ENCODE data around the gene DCUN1D3.

The DCUN1D3 gene

DNA sequence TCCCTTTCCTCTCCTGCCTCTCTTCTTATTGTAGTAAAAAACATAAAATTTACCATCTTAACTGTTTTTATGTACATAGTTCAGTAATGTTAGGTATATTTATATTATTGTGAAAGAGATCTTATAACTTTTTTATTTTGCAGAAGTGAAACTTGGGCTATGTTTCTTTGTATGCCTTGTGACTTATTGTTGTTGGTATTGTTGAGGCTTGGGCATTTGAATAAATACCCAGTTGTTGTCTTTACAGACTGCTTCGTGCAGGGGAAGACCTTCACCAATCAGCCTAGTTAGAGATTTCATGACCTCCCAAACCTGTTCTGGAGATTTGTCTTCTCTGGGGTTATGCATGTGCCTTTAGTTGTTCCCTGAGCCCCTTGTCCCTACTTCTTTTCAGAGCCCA, 61.9 kb downstream of the DCUN1D3 start:
- no peak for DNase-seq (ENCODE audit: low read depth)
- TF ChIP-seq, protein P1, sequence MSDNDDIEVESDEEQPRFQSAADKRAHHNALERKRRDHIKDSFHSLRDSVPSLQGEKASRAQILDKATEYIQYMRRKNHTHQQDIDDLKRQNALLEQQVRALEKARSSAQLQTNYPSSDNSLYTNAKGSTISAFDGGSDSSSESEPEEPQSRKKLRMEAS (IDR thresholded peaks at IDR 0.05; ENCODE audit: low read depth, low read length) = no peak
- TF ChIP-seq MYC (IDR thresholded peaks at IDR 0.05; ENCODE audit: low read depth, low read length) (no peak), CTCF (IDR thresholded peaks at IDR 0.05; ENCODE audit: low read depth, low read length) (no peak), POLR2A (IDR thresholded peaks at IDR 0.05; ENCODE audit: extremely low read depth, insufficient read length) (no peak)

DNA sequence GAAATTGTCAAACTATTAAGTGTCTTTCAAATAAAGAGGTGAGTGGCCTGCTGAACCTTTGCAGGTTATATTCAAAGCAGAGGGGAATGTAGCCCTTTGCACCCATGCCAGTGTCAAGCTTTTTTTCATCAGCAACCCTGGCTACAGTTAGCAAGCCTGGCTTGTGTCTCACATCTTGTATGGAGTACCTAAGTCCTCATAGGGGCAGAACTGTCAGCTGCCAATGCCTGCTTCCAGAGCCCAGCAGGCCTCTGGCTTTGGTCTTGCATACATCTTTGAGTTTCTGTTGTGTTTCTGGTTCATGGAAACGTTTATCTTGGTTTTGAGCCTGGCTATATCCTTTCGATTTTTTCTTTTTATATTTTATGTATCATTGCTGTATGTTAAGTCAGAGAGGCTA, 67.1 kb downstream of the DCUN1D3 start:
- H3K4me3 ChIP-seq (ENCODE audit: low read depth, low read length) = no peak overlapping the region
- no peak for DNase-seq (ENCODE audit: low read depth)
- TF ChIP-seq, protein P1 (IDR thresholded peaks at IDR 0.05; ENCODE audit: low read depth, low read length) = no peak
- TF ChIP-seq MYC (IDR thresholded peaks at IDR 0.05; ENCODE audit: low read depth, low read length) (no peak), CTCF (IDR thresholded peaks at IDR 0.05; ENCODE audit: low read depth, low read length) (no peak), POLR2A (IDR thresholded peaks at IDR 0.05; ENCODE audit: extremely low read depth, insufficient read length) (no peak)

More for the DNA sequence above, 61.9 kb downstream of the DCUN1D3 start:
- no peak overlapping the region for H3K4me3 ChIP-seq (ENCODE audit: low read depth, low read length)

DNA sequence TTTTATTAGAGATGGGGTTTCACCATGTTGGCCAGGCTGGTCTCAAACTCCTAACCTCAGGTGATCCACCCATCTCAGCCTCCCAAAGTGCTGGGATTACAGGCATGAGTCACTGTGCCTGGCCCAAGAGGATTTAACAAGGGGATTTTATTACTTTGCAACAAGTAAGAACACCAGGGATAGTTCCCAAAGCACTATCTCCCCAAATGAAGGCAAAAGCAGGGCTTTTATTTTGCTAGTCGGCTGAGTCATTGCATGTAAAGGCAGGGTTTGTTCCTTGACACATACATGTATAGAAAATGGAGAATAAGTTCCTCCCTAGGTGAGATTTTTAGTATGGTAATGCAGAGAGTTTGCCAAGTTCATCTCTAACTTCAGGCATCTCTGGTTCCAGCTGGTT, 69.8 kb downstream of the DCUN1D3 start:
- TF ChIP-seq CTCF (IDR thresholded peaks at IDR 0.05; ENCODE audit: low read depth, low read length) (no peak), POLR2A (IDR thresholded peaks at IDR 0.05; ENCODE audit: extremely low read depth, insufficient read length) (no peak), MYC (IDR thresholded peaks at IDR 0.05; ENCODE audit: low read depth, low read length) (no peak)
- TF ChIP-seq, protein P1 (IDR thresholded peaks at IDR 0.05; ENCODE audit: low read depth, low read length) = no peak
- no peak for DNase-seq (ENCODE audit: low read depth)
- H3K4me3 ChIP-seq (ENCODE audit: low read depth, low read length) = no peak overlapping the region

GRCh38 chr16:20829536-20829935, 70.6 kb downstream of the DCUN1D3 start:
- no peak overlapping the region for H3K4me3 ChIP-seq (ENCODE audit: low read depth, low read length)
- DNase-seq (ENCODE audit: low read depth) = no peak
- TF ChIP-seq POLR2A (IDR thresholded peaks at IDR 0.05; ENCODE audit: extremely low read depth, insufficient read length) = no peak
- TF ChIP-seq, protein P1 (IDR thresholded peaks at IDR 0.05; ENCODE audit: low read depth, low read length) = no peak
- TF ChIP-seq CTCF (IDR thresholded peaks at IDR 0.05; ENCODE audit: low read depth, low read length) = no peak
- TF ChIP-seq MYC (IDR thresholded peaks at IDR 0.05; ENCODE audit: low read depth, low read length) = no peak

DNA sequence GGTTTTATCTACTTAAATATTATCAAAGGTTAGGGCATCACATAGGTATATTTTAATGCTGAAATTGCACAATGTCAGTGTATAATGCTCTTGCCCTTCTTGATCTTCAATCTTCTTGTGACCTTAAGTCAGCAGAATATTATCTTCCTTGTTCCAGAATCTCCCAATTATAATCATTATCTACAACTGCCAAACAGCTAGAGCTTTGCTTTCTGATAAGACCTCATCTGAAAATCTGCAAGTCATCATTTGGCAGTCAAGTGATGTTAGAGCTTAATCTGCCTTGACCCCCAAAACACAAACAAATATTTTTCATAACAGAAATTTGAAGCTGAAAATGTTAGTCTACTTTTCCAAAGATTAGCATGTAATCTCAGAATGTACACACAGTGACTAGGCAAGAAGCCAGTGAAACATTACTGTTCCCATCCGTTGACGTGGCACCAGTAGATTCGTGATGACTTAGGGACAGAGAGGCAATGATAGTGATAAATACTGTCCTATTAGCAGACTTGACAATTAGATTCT, 74.1 kb downstream of the DCUN1D3 start:
- no peak for TF ChIP-seq POLR2A (IDR thresholded peaks at IDR 0.05; ENCODE audit: extremely low read depth, insufficient read length)
- no peak for TF ChIP-seq CTCF (IDR thresholded peaks at IDR 0.05; ENCODE audit: low read depth, low read length)
- TF ChIP-seq MYC (IDR thresholded peaks at IDR 0.05; ENCODE audit: low read depth, low read length) = no peak
- TF ChIP-seq, protein P1 (IDR thresholded peaks at IDR 0.05; ENCODE audit: low read depth, low read length) = no peak
- no peak for DNase-seq (ENCODE audit: low read depth)
- no peak overlapping the region for H3K4me3 ChIP-seq (ENCODE audit: low read depth, low read length)
